Non-pigmented ciliary epithelial cell (primary cell): ENCODE results near the gene CSPG4.
"Not testable (repeated sequence)": the region's sequence is repeated elsewhere in the genome, so short reads cannot be mapped to it uniquely, and the experiment has no call there.

Experiments
- DNase-seq: peaks from one replicate; pipeline ENCODE4 v3.0.0-alpha.2; 2010; ENCODE audit warnings: low read depth

The CSPG4 gene

GRCh38 chr15:75739791-75740190, 27.1 kb upstream of the CSPG4 start:
- DNase-seq = no peak

- DNase-seq = peak; percentile 54
Measured at GRCh38 chr15:75738647-75739325, 26.1 kb upstream of the CSPG4 start.

GRCh38 chr15:75738014-75738646, 25.5 kb upstream of the CSPG4 start:
- DNase-seq = no peak

GRCh38 chr15:75737116-75738013, 24.7 kb upstream of the CSPG4 start:
- not testable (repeated sequence) for DNase-seq

GRCh38 chr15:75736256-75736655, 23.6 kb upstream of the CSPG4 start:
- DNase-seq = no peak

- DNase-seq = not testable (repeated sequence)
Measured at GRCh38 chr15:75734861-75735760, 22.5 kb upstream of the CSPG4 start.

- no peak for DNase-seq
Measured at GRCh38 chr15:75733761-75734651, 21.4 kb upstream of the CSPG4 start.

- no peak for DNase-seq
Measured at GRCh38 chr15:75732809-75733451, 20.3 kb upstream of the CSPG4 start.

GRCh38 chr15:75732177-75732808, 19.6 kb upstream of the CSPG4 start:
- DNase-seq = no peak

- DNase-seq = no peak
Measured at GRCh38 chr15:75731248-75732151, 18.9 kb upstream of the CSPG4 start.

- DNase-seq = not testable (repeated sequence)
Measured at GRCh38 chr15:75730376-75731247, 18.0 kb upstream of the CSPG4 start.

- DNase-seq = no peak
Measured at GRCh38 chr15:75729326-75730069, 16.9 kb upstream of the CSPG4 start.

GRCh38 chr15:75727851-75728715, 15.4 kb upstream of the CSPG4 start:
- DNase-seq = no peak

- DNase-seq = no peak
Measured at GRCh38 chr15:75727031-75727531, 14.4 kb upstream of the CSPG4 start.

- no peak for DNase-seq
Measured at GRCh38 chr15:75725719-75726607, 13.3 kb upstream of the CSPG4 start.
